Neural crest cell (in vitro differentiated cells): Measurements from ENCODE around the gene HDAC4. TPM values are rescaled to one million over a fixed set of nuclear protein-coding genes. Genes with fewer than 3 reads are reported as not detected.

Experiments
- DNase-seq: peaks from one replicate; pipeline ENCODE4 v3.0.0; 2021; ENCODE audit warnings: low read depth, mixed read lengths, low spot score
- H3K27ac Mint-ChIP-seq: one replicate; pipeline ENCODE4 v1.8.0; 2021; ENCODE audit warnings: mild to moderate bottlenecking, mixed read lengths; ENCODE audit not compliant: unreplicated experiment
- H3K27me3 Mint-ChIP-seq: 2 replicates; pipeline ENCODE4 v1.8.0; 2021; ENCODE audit warnings: low read depth, mild to moderate bottlenecking, mixed read lengths
- H3K36me3 Mint-ChIP-seq: 2 replicates; pipeline ENCODE4 v1.8.0; 2021; ENCODE audit warnings: low read depth, mild to moderate bottlenecking, mixed read lengths
- H3K4me1 Mint-ChIP-seq: 2 replicates; pipeline ENCODE4 v1.8.0; 2021; ENCODE audit warnings: mixed read lengths
- H3K4me3 Mint-ChIP-seq: one replicate; pipeline ENCODE4 v1.8.0; 2021; ENCODE audit warnings: mild to moderate bottlenecking, mixed read lengths
- H3K9me3 Mint-ChIP-seq: 2 replicates; pipeline ENCODE4 v1.8.0; 2021; ENCODE audit warnings: mixed read lengths
- total RNA-seq: library from RNA; stranded (reverse); gene quantifications from 2 replicates; pipeline ENCODE4 v1.2.1, GENCODE V29; 2021
- TF ChIP-seq, protein P1 (sequence below): fragments of 200-600 bp; sonication (generic); conservative IDR thresholded peaks from 2 replicates; pipeline ENCODE4 v1.5.0; 2021; ENCODE audit warnings: antibody characterized with exemption, mild to moderate bottlenecking

Gene HDAC4
- total RNA-seq, 1 donor from 2014 or later = 52.1 TPM

DNA sequence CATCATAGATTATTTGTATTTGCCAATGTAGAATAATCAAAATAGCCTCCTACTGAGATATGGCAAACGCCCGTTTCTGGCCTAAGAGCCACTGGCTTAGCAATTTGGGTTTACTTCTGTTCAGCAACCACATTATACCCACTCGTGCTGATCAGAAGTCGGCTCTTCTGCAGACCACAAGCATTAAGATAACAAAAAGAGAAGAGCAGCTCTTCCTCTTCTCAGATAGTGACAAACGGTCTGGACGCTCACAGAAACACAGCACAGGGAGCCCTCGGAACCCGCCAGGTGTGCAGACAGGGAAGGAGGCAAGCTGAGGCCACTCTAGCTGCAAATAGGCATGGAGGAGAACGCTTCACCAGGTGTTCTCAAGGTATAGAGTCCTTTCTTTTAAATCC lies 164.0 kb downstream of the HDAC4 start:
- TF ChIP-seq, protein P1, sequence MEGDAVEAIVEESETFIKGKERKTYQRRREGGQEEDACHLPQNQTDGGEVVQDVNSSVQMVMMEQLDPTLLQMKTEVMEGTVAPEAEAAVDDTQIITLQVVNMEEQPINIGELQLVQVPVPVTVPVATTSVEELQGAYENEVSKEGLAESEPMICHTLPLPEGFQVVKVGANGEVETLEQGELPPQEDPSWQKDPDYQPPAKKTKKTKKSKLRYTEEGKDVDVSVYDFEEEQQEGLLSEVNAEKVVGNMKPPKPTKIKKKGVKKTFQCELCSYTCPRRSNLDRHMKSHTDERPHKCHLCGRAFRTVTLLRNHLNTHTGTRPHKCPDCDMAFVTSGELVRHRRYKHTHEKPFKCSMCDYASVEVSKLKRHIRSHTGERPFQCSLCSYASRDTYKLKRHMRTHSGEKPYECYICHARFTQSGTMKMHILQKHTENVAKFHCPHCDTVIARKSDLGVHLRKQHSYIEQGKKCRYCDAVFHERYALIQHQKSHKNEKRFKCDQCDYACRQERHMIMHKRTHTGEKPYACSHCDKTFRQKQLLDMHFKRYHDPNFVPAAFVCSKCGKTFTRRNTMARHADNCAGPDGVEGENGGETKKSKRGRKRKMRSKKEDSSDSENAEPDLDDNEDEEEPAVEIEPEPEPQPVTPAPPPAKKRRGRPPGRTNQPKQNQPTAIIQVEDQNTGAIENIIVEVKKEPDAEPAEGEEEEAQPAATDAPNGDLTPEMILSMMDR = no peak
- Mint-ChIP-seq H3K4me3 (no peak overlapping the region), H3K9me3 (no peaks in the 10 kb centered on the region), H3K27me3 (no peaks in the 10 kb centered on the region), H3K4me1 (peaks cover 51% of the 10 kb centered on the region), H3K27ac (peak overlapping the region; percentile 43), H3K36me3 (no peaks in the 10 kb centered on the region)
- DNase-seq = no peak

DNA sequence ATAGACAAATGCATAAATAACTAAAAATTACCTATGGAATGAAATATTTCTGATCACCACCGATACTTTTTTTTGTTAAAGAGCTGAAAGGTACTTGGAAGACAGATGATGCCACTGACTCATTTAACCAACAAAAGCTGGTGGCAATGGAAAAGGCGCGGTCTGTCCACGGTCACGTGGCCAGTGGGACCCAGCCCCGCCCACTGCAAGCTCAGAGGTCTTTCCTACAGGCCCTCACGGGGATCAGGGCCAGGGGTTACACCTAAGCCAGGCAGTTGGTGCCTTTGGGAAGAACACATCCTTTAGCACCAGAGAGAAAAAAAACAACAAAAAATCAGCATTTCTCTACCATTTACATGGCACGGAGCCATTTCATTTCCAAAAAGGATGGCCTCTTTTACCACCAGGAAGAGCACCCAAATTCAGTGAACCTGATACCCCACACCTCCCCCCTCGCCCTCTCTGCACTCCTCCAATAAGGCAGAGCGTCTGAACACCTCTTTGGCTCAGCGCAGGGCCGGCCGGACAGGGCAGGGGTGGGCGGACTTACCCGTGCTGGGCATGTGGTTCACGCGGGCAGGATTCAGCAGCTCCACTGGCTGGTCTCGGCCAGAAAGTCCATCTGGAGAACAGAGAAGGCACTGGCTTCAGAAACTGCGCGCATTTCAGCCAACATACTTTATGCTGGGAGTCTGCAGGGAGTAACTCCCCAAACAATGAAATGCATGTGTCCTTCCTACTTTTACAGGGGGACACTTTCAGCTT lies 164.6 kb downstream of the HDAC4 start:
- DNase-seq = no peak
- H3K27me3 Mint-ChIP-seq = no peaks in the 10 kb centered on the region
- peaks cover 45% of the 10 kb centered on the region for H3K4me1 Mint-ChIP-seq
- no peak overlapping the region for H3K27ac Mint-ChIP-seq
- TF ChIP-seq, protein P1 = no peak
- no peaks in the 10 kb centered on the region for H3K9me3 Mint-ChIP-seq
- H3K4me3 Mint-ChIP-seq = no peak overlapping the region
- no peaks in the 10 kb centered on the region for H3K36me3 Mint-ChIP-seq

- Mint-ChIP-seq H3K27me3 (no peaks in the 10 kb centered on the region), H3K27ac (no peak overlapping the region), H3K36me3 (no peaks in the 10 kb centered on the region), H3K4me3 (no peak overlapping the region), H3K4me1 (peaks cover 49% of the 10 kb centered on the region), H3K9me3 (no peaks in the 10 kb centered on the region)
- DNase-seq = no peak
- TF ChIP-seq, protein P1 = no peak
These were observed 165.5 kb downstream of the HDAC4 start for GRCh38 chr2:239235311-239235710.

DNA sequence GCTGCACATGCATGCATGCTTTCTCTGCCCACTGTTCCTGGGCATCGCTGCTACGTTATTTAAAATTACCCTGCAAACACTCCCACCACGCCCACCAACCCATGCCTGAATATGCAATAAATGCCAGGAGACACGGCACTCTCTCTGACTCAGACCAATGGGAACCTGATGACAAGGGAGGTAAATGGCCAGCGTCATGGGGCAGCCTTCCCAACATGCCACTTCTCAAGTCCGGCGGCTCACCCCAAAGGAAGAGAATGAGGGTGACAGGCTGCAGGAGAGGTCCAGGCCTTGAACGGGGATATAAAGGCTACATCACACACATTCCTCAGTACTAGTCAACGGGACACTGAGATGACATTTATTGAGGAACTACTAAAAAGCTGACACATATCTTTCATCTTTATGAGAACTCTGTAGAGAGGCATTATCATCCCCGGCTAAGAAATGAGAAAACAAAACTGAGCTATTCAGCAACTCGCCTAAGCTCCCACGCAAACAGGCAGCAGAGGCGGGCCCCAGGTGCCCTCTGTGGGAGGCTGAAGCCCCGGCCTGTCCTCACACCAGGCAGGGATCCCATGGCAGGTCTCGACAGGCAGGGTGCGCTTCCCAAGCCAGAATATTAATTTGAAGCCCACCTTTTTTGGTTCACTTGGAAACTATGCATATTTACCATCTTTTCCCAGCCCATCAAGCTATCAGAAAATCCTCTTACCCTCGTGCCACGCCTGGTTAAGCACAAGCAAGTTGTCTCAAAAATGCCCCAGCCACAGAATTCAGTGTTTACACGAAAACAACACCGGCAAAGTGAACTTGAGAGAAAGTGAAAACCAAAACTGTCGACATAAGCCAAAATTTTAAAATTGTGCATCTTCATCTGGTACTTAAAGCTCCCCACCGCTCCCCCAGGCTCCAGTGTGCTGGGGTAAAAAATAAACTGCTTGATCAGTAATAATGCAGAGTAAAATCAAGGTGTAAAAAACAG lies 166.3 kb downstream of the HDAC4 start:
- TF ChIP-seq, protein P1 = no peak
- Mint-ChIP-seq H3K4me3 (peak overlapping the region; percentile 23), H3K36me3 (no peaks in the 10 kb centered on the region), H3K4me1 (peaks cover 43% of the 10 kb centered on the region), H3K27me3 (no peaks in the 10 kb centered on the region), H3K9me3 (no peaks in the 10 kb centered on the region), H3K27ac (no peak overlapping the region)
- DNase-seq = no peak

GRCh38 chr2:239233576-239233975 lies 167.2 kb downstream of the HDAC4 start:
- Mint-ChIP-seq H3K36me3 (no peaks in the 10 kb centered on the region), H3K9me3 (no peaks in the 10 kb centered on the region), H3K27me3 (no peaks in the 10 kb centered on the region), H3K27ac (no peak overlapping the region), H3K4me1 (peaks cover 40% of the 10 kb centered on the region), H3K4me3 (no peak overlapping the region)
- TF ChIP-seq, protein P1 = no peak
- no peak for DNase-seq
